HL-60 (cell line): ENCODE results near the gene AKAP6.

Experiments used
- CTCF ChIP-seq: IDR thresholded peaks from one replicate; pipeline ENCODE4 v1.5.1; 2011; ENCODE audit warnings: low read length, control low read depth, inconsistent platforms; ENCODE audit not compliant: insufficient read depth
- POLR2AphosphoS5 ChIP-seq: IDR thresholded peaks from 2 replicates; pipeline ENCODE4 v1.6.1; 2012; ENCODE audit warnings: low read depth
- REST ChIP-seq: IDR thresholded peaks from 2 replicates; pipeline ENCODE4 v1.6.1; 2012; ENCODE audit warnings: low read depth; ENCODE audit not compliant: insufficient replicate concordance

- TF ChIP-seq CTCF (no peak), REST (no peak), POLR2AphosphoS5 (no peak)
Observed at GRCh38 chr14:32805979-32806378, 476.9 kb downstream of the AKAP6 start.
